Glomerular visceral epithelial cell (primary cell): ENCODE measurements around the gene PRR23C.
"Not testable (repeated sequence)": the region's sequence is repeated elsewhere in the genome, so short reads cannot be mapped to it uniquely, and the experiment has no call there.

Source experiments
- DNase-seq: peaks from one replicate; pipeline ENCODE4 v3.0.0-alpha.2; 2016; ENCODE audit errors: extremely low spot score

PRR23C gene

DNA sequence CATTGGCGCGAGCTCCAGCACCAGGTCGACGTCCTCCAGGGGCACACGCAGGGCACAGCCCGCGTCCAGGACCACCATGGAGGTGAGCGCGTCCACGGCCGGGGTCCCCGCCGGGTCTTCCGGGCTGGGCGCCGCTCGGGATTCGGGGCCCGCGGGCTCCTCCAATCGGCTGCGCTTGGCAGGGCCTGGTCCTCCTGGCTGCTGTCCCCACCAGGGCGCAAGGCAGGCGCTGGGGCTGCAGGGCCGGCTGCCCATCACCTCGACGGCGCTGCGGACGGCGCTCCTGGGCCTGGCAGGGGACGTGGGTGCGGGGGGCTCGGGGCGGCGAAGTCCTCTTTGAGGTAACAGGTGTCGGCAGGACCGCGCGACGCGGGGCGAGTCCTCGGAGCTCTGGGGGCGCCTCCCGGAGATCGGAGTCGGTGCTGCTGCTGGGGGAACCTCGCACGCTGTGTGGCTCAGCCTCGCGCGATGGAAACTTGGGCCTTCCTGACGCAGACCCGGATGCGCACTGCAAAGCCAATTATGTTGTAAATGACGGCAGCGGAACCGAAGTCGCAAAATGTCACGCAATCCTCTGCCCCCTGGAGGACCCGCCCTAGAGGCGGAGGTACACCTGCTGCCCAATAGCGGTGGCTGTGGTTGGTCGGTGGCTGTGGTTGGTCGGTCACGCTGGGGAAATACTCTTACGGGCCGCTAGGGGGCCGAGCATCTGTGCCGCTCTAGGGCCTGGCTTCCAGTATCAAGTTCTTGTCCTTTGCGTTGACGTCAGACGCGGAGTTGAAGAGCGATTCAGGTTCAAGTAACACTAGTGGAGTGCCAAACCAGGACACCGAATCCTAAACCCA, at the start of gene PRR23C:
TSS of gene PRR23C (minus strand) at position 527 of the 845 bp plus-strand sequence. CDS start at position 255, 272 bp downstream.
- no peak for DNase-seq

DNA sequence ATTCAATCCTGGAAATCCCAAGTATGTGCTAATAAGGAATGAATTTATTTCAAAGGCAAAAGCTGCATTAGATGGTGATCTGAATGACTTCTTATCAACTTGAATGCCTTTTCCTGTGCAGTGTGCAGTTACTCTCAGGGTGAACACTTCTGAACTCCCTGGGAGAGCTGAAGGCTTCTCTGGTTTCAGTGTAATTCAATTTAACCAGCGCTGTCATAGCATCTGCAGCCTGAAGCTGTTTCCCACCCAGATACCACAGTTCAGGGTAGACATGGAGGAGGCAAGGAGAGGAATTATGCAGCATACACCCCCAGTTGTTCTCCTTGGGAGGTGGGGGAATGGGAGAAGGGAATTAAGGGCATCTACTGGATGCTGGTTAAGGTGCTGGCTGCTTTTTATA, 49.1 kb upstream of the PRR23C start:
- DNase-seq, result no peak

DNA sequence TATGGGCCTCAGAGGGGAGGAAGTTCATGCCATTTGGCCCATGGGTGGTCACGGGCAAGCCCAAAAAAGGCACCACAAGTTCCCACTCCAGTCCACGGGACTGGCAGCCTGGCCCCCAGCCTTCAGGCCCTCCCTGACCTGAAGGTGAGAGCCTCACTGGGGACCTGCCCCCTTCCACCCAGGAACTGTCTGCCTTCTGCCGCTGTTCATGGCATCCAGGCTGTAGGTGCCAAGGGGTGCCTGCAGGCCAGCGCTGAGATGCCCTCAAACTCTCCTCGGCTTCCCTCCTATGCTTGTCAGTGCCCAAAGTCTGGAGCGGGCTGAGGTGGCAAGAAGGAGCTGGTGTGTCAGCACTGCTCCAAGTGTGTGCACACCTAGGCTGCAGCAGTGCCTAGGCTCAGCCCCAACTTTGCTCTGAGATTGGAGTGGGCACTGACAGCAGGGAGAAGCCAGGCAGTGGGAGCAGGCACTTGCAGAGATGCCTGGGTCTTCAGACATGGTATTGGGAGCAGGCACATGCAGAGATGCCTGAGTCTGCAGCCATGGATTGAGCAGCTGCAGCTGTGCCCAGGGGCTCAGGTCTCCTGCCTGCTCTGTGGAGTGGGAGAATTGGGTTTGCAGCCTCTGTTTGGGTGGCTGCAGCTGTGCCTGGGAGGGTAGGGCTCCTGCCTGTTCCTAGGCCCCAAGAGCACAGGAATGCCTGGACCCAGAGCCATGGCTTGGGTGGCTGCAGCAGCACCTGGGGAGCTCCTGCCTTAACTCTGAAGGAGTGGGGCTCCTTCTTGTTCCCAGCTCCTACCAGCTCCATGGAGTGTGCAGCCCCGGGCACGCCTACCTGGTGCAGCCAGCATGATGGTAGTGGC, 44.0 kb upstream of the PRR23C start:
- no peak for DNase-seq

DNA sequence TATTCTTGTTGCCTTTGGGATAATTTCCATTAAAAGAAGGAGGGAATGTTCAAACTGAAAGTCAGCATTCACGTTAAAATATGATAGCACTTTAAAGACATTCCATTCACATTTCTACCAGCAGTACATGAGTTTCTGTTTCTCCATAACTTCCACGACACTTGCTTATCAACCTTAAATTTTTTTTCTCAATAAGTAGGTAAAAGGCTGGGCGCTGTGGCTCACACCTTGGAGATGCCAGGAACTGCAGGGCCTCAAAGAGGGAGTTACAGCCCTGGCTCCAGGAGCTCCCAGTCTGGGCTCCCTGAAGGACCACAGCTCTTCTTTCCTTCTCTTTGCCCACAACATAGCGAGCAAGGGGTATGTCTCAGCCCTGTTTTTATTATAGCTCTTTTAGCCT, 42.9 kb upstream of the PRR23C start:
- DNase-seq, result no peak

DNA sequence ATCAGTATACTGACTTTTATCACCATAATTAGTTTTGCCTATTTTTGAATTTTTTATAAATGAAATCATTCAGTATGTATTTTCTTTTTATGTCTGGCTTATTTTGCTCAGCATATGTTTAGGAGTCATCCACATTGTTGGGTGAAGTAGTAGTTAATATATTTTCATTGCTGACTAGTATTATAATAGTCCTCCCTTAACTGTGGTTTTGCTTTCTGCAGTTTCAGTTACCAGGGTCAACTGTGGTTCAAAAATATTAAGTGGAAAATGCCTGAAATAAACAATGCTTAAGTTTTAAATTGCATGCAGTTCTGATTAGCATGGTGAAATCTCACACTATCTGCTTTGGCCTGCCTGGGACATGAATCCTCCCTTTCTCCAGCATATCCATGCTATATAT, 39.5 kb upstream of the PRR23C start:
- no peak for DNase-seq

DNA sequence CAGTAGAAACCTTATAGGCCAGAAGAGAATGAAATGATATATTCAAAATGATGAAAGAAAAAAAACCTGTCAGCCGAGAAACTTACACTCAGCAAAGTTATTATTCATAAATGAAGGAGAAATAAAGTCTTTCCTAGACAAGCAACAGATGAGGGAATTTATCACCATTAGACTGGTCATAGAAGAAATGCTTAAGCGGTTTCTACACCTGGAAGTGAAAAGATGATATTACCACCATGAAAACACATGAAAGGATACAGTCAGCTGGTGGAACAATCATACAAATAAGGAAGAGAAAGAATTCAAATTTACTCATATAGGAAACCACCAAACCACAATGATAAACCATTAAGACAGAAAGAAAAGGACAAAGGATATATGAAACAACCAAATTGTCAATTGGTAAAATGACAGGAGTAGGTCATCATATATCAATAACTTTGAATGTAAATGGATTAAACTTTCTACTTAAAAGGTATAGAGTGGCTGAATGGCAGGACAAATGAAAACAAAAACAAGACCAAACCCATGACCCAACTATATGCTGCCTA, 29.9 kb upstream of the PRR23C start:
- no peak for DNase-seq

DNA sequence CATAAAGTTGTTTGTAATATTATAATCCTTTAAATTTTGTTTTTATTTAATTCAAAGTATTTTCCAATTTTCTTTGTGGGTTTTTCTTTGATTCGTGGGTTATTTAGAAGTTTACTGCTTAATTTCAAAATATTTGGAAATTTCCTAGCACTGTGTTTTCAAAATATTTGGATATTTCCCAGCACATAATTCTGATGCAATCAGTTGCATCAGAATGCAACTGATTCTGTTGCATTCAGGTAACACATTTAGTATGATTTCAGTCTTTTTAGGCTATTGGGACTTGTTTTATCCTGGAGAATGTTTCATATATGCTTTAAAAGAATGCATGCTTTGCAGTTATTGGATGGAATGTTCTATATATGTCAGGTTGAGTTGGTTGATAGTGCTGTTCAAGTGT, 18.2 kb upstream of the PRR23C start:
- DNase-seq, result no peak

DNA sequence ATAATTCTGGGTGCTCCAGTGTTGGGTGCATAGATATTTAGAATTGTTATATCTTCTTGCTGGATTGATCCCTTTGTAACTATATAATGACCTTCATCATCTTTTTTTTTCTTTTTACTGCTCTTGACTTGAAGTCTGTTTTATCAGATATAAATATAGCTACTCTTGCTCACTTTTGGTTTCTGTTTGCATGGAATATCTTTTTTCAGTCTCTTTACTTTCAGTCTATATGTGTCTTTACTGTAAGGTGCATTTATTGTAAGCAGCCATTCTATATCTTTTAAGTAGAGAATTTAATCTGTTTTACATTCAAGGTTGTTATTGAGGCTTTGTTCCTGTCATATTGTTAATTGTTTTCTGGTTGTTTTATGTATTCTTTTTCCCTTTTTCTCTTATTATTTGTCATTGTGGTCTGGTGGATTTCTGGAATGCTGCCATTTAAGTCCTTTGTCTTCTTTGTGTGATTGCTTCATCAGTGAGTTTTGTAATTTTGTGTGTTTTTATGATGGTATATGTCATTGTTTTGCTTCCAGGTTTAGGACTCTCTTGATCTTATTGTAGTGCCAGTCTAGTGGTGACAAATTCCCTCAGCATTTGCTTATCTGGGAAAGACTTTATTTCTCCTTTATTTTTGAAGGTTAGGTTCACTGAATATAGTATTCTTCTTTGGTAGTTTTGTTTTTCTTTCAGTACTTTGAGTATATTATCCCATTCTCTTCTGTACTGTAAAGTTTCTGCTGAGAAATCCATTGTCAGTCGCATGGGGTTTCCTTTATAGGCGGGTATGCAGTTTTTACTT, 8.3 kb upstream of the PRR23C start:
- DNase-seq, result no peak

DNA sequence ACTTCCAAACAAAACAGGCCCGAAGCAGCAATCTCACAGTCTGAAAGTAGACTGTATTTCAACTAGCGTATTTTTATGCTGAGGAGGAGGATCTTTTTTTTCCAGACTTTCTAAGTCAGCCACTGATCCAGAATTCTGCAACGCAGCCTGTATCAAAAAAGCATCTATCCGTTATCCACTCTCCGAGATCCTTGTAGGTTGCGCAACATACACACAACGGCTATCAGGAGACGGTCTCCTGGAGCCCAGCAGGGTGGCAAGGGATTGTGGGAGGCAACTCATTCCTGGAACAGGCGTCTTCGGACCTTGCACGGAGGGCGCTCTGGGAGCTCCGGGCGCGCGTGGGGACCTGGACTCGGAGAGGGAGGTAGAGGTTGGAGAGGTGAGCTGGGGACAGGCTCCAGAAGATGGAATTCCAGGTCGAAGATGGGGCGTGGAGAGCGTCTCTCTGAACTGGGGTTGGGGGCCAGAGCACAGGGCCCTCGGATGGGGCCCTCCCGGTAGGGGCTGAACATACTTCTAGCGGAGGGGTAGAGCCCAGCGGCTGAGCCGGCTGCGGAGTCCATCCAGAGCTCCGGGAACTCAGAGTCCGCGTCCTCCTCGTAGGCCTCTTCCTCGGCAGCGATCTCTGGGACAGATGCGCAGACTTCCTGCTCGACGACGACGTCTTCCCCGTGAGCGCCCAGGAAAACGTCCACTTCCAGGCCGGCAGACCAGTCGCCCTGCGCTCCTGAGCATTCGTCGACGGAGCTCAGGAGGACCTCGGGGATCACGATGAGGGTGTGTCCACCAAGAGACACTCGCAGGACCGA, 932 bp downstream of the PRR23C start:
- DNase-seq, result no peak

DNA sequence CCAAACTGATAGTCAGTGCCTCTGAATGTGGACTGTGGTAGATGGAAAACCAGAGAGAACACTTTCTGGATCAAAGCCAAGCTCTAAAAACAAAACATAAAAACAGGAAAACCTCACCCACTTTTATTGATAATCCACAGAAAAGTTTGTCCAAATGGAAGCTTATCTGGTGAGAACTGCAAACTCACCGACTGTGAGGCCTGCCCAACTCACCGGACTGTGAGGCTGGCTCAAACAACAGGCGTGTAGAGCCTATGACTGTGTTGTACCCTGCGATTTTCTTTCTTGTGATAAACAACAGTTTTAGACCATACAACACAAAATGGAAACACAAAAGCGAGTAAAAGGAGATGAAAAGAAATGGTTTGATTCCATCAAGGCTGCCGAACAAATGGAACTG, 7.2 kb downstream of the PRR23C start:
- DNase-seq, result no peak

DNA sequence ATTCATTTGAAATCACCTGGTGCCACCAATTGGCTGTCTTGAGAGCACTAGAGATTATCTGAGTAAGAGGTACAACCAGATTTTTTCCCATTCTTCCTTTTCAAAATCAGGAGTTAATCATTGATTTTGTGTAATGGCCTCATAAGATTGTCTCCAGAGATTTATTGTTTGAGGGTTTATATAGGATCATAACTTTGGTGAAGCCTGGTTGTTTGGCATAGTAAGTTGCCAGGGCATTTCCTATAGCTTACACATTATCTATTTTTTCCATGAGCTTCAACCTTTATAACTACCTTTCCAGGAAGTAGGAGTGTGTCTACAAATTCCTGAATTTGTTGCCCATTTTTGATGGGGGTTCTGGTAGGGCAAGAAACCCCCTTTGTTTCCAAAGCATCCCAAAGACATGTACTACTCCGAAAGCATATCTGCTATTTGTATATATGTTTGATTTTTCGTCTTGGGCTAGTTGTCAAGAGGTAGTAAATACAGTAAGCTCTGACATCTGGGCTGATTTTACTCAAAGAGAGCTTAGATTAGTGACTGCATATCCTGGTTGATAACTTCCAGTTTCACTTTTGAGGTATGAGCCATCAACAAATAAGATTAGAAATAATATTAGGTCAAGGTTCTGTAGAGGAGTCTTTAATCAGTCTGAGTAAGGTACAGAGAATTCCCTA, 12.2 kb downstream of the PRR23C start:
- DNase-seq, result no peak

DNA sequence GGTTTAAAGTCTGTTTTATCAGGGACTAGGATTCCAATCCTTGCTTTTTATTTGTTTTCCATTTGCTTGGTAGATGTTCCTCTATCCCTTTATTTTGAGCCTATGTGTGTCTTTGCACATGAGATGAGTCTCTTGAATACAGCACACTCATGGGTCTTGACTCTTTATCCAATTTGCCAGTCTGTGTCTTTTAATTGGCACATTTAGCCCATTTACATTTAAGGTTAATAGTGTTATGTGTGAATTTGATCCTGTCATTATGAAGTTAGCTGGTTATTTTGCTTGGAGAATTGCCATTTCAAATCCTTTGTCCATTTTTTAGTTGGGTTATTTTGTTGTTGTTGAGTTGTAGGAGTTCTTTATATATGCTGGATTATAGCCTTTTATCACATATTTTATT, 14.1 kb downstream of the PRR23C start:
- DNase-seq, result not testable (repeated sequence)

DNA sequence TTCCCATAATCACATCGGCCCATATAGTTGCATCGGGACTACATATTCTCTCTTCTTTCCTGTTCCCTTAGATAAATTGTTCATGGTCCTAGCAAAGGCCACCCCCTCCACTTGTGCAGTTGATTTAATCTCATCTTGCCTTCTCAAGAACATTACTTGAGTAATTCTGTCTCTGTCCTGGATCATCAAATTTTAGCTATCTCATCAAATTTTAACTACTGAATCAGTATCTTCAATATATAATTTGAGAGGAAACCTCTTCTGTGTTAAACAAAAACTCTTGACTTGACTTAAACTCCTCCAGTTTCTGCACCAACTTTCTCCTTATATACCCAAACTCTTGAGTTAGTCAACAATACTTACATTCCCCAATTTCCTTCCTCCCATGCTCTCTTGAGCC, 19.7 kb downstream of the PRR23C start:
- no peak for DNase-seq

DNA sequence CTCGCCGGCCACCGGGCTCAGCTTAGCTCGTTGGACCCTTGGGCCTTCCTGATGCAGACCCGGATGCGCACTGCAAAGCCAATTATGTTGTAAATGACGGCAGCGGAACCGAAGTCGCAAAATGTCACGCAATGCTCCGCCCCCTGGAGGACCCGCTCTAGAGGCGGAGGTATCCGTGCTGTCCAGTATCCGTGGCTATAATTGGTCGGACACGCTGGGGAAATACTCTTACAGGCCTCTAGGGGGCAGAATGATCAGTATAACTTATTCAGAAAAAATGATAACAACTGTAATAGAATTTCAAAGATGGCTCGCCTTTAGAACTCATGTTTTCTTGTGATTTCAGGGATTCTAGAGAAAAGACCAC, 23.8 kb downstream of the PRR23C start, which contains the start of gene PRR23B:
TSS of gene PRR23B (minus strand) at position 59 of the 367 bp plus-strand sequence. CDS start 265 bp downstream, outside the sequence.
- no peak for DNase-seq

DNA sequence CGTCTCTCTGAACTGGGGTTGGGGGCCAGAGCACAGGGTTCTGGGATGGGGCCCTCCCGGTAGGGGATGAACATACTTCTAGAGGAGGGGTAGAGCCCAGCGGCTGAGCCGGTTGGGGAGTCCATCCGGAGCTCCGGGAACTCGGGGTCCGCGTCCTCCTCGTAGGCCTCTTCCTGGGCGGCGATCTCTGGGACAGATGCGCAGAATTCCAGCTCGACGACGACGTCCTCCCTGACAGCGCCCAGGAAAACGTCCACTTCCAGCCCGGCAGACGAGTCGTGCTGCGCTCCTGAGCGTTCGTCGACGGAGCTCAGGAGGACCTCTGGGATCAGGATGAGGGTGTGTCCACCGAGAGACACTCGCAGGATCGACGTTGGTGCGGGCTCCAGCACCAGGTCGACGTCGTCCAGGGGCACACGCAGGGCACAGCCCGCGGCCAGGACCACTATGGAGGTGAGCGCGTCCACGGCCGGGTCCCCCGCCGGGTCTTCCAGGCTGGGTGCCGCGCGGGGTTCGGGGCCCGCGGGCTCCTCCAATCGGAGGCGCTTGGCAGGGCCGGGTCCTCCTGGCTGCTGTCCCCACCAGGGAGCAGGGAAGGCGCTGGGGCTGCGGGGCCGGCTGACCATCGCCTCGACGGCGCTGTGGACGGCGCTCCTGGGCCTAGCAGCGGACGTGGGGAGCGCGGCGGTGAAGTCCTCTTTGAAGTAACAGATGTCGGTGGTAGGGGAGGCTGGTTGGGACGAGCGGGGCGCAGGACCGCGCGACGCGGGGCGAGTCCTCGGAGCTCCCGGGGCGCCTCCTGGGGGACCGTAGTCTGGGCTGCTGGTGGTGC, 24.4 kb downstream of the PRR23C start:
- no peak for DNase-seq

DNA sequence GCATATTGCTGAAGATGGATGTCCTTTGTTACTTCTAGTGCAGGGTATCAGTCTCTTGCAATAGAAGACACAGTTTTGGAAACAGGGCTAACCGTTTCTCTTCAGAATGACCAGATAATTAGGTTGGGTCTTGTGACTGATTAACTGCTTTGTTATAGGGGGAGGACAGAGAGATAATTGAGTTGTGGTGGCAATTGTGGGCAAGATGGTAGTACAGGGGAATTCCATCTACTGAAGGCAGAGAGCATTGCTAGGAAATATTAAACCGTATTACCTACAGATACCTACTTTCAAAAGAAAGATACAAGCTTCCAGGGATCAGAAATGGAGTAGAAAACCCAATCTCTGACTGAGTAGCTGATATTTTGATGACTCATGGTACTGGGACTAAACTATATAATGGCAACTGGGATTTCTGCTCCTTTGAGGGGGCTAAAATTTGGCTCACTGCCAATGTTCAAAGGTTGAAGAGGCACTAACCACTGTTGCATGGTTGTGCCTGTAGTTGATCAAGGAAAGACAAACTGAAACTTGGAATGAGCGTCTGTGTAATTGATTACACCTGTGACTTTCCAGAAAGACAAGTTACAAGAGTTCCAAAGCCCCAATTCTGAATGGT, 28.2 kb downstream of the PRR23C start:
- DNase-seq, result peak; percentile 1

DNA sequence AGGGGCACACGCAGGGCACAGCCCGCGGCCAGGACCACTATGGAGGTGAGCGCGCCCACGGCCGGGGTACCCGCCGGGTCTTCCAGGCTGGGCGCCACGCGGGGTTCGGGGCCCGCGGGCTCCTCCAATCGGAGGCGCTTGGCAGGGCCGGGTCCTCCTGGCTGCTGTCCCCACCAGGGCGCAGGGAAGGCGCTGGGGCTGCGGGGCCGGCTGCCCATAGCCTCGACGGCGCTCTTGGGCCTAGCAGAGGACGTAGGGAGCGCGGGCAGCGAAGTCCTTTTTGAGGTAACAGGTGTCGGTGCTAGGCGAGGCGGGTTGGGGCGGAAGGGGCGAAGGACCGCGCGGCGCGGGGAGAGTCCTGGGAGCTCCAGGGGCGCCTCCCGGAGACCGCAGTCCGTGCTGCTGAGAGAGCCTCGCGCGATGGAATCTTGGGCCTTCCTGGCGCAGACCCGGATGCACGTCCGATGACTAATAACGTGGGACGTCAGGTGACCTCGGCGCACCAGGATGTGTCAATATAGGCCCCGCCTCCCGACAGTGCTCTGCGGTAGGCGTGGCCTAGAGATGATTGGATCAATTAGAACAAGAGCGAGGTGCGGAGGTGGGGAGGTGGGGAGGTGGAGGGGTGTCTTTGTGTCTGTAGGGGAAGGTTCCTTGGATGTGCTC, 38.5 kb downstream of the PRR23C start, which contains the start of gene PRR23A:
TSS of gene PRR23A (minus strand) at position 218 of the 666 bp plus-strand sequence. CDS start at position 218, 0 bp downstream.
- no peak for DNase-seq

DNA sequence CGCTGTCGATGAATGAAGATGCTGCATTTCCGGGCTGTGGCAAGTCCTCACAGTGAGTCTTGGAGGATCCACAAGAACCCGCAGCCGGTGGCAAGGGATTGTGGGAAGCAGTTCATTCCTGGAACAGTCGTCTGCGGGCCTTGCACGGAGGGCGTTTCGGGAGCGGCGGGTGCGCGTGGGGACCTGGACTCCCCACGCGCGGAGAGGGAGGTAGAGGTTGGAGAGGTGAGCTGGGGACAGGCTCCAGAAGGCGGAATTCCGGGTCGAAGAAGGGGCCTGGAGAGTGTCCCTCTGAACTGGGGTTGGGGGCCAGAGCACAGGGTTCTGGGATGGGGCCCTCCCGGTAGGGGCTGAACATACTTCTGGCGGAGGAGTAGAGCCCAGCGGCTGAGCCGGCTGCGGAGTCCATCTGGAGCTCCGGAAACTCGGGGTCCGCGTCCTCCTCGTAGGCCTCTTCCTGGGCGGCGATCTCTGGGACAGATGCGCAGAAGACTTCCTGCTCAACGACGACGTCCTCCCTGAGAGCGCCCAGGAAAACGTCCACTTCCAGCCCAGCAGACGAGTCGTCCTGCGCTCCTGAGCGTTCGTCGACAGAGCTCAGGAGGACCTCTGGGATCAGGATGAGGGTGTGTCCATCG, 39.2 kb downstream of the PRR23C start:
- no peak for DNase-seq
